ENCODE data around the gene LHFPL3.
"Not testable (repeated sequence)": the region's sequence is repeated elsewhere in the genome, so short reads cannot be mapped to it uniquely, and the experiment has no call there.

The LHFPL3 gene

DNA sequence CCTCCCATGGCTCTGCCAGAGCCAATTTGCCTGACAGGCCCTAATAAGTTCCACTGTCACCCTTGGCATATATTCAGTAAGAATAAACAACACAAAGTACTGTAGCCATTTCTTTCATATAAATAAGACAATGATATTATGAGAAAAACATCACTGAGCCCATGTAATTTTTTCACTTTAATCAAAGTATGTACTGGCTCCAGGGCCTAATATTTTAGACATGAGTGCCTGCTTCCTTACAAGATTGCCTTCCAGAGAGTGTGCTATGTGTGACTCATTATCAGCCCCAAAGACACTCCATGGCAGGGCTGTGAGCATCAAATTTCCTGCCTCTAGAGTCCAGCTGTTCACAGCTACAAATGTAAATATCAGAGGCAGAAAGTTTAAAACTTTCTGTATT, 297.6 kb downstream of the LHFPL3 start:
- DNase-seq, result no peak

DNA sequence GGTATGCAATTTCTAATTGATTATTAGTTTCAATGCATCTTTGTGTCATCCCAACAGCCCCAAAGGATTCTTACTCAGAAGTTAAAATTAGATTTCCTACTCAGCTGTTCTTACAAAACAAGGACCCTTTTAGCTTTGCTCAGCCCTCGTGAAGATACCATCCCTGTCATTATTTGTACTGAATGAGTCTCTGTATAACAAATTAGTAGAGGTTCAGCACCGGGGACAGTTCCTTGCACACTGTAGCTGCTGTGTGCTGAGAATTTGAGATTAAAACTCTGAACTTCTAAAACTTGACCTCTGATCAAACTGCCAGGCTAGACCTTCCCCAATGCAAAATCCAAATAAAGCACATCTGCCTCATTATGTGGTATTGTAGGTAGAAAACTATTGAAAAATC, 299.1 kb downstream of the LHFPL3 start:
- no peak for DNase-seq

DNA sequence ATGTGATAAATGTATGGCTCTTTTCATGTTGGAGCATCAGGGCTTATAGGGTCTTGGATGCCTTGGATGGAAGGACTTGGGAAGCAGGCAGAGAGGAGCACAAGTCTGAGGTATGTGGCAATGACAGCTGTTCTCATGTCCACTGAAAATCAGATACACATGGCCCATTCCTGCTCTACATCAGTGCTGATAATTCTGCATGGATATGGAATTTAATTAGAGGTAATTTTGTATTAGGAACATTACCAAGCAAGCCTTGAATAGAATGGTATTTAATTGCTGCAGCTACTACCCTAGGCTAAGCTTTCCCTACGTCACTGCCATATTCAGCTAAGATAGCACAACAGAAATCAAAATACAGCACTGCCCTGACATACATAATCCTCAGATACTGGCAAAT, 299.6 kb downstream of the LHFPL3 start:
- no peak for DNase-seq

DNA sequence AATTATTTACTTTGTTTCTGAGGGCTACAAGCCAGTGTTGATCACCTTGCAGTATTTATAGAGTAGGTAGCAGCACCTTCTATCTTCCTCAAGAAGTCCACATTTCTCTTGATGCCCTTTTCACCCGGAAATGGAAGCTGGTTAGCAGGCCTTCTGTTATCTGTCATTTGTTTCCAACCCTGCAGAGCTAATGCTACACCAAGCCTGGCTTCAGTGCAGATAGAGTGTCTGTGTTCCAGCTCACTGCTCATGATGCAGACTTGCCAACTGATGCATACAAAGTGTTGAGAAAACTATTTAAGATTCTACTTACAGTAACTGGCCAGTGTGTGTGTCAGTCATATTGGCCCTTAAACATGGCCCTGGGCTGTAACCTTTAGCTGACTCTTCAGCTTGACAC, 301.0 kb downstream of the LHFPL3 start:
- no peak for DNase-seq

DNA sequence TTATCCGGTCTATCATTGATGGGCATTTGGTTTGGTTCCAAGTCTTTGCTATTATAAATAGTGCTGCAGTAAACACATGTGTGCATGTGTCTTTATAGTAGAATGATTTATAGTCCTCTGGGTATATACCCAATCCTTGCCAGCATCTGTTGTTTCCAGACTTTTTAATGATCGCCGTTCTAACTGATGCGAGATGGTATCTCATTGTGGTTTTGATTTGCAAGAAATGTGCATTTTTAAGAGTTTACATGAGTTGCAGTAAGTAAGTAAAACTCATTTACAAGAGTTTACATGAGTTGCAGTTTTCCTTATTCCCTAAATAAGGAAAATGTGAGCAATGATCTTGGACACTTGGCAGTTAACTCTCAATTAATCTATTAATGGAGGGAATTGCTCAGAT, 312.1 kb downstream of the LHFPL3 start:
- no peak for DNase-seq

DNA sequence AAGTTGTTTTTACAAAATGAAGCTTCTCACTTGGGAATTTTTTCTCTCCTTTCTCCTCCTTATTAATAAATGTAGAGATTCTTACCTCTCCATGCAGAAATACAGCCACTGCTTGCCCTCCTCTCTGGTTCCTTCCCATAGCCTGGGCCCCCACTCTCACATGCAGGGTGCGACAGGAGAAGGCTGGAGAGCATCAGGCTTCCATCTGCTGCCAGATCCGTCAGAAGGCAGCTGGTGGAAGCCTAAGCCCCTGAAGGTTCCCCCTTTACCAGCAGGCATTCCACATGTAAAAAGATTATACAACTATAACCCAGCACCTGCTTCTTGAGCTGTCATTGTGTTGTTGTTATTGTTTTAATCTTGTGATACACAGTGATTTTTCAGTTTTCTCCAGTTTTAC, 314.2 kb downstream of the LHFPL3 start:
- DNase-seq, result no peak

DNA sequence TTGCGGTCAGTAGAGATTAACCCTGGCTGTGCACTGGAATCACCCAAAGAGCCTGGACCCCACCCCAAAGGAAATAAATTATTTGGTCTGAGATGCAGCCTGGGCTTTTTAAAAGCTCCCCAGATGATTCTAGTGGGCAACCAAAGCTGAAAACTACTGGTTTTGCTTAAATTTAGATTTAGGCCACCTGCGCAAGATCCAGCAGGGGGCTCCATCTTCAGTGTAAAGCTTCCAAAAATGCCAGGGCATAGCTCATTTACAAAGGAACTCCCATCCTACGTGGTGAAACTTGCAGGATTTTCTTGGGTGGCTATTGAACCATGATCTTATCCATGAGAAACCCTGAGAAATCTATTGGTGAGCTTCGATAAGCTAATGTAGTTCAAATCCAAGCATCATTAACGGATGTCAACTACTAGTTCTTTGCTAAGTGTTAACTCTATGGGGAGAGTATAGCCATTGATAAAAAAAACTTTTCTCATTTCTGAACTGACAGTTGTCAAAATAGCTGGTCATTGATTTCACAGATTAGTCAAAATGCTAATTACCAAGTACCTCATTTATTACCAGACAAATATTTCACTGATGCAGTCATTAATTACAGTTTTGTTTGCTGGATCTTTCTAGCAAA, 315.3 kb downstream of the LHFPL3 start:
- DNase-seq, result no peak

DNA sequence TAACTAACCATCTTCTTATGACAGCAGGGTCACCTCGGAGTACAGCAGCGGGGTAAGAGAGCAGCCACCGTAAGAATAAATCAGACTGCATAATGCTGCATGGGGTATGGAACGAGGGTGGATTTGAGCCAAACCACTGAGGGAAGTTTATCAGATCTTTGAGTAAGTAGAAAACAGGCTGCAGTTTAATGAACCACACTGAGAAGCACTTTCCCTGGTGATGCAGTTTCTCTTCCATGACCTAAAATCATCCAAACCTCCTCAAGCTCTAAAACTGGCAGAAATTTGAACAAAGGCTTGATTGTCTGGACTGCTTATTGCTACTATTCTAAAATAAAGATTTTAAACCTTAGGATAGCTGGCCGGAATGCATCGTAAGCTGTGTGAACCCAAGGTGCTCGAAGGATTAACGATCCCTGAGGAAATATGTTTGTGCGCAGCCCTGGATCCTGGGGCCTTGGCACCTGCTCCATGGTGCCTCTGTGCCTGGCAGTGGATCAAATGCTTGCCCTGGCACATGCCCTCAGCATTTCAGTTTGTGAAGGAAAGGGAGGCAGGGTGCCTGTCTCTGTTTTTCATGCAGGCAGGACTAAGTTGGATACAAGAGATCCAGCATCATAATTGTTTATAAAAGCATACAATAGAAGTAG, 322.7 kb downstream of the LHFPL3 start:
- DNase-seq, result no peak

DNA sequence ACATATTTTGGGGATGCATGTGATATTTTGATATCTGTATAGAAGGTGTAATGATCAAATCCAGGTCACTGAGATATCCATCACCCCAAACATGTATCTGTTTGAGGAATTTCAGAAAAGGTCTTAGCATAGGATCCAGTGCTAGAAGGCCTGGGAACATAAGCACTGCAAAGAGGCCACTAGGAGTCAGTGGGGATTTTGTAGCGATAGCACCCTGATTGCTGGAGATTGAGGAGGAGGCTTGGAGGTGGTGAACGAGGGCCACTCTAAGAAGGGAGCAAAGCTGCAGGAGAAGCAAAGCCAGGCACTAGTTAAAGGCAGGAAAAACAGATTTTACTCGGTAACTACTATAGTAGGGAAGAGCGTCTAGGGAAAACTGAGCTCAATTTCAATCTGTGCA, 324.0 kb downstream of the LHFPL3 start:
- DNase-seq, result no peak

DNA sequence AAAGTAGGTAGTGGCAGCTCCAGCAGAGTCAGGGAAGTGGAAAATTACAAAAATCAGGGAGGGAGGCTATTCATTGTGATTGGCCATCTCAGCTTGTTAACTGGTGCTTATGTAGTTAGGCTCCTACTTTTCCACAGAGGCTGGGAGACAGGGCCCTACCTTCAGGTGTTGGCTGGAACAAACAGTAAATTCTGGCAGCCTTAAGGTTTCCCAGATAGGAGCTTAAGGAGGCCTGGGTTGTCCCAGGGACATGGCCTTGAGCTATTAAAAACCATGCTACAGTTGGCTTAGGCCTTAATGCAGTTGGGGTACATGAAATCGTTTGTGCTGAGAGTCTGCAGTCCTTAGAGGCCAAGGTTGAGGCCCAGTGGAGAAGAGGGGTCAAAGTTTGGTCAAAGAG, 324.5 kb downstream of the LHFPL3 start:
- DNase-seq, result no peak

DNA sequence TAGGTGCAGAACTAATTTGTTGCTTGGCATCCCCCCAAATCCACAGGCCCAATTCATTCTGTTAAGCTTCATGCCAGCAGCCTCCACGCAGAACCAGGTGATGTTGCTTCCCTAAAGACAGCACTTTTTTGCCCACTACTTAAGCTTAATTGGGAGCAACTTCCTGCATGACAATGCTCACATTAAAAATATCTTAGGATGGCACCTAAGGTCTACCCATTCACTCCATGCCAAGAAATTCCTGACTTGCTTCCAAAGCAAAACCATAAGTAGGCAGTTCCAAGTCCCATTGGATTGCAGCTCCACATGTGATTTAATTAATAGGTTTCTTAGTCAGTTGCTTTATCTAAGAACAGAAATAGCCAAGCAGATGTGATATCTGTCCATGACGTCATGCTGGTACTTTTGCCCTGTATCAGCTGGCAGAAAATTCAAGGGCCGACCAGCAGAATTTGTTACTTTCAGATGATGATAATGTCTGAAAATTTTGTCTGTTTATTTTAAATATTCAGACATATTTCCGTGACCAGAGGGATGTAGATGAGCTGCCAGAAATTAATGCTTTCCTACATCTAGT, 325.5 kb downstream of the LHFPL3 start:
- no peak for DNase-seq

DNA sequence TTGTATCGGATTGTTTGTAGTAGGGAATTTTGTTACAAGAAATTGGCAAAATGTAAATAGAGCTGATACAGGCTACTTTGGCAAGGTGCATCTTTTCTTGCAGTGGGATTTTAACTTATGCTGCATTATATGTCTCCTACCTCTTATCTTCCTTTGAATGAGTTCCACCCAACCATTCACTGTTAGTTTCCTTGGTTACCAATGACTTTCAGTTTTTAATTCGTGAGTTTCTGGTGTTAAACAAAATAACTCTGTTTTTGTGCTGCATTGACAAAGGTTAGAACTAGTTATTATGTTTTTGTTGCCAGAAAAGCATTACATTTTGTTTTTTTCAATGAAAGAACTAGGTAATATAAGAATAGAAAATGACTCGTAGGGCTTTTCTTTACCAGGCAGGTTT, 327.2 kb downstream of the LHFPL3 start:
- DNase-seq, result no peak

DNA sequence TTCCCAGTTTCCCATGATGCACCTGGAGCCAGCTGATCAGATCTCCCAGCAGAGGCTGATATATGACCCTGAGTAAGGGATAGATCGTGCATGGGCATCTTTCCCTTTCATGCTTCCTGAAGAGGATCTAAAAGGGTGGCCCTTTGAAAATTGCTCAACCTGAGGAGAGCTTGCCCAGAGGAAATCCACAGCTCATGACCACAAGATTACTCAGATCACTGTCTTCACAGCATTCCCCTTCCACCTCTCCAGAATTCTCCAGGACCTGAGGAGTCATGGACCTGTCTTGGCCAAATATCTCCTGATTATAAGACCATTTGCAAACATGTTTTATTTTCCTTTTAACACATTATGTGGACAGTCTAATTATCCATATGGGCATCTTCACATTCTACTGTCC, 328.1 kb downstream of the LHFPL3 start:
- DNase-seq, result no peak

DNA sequence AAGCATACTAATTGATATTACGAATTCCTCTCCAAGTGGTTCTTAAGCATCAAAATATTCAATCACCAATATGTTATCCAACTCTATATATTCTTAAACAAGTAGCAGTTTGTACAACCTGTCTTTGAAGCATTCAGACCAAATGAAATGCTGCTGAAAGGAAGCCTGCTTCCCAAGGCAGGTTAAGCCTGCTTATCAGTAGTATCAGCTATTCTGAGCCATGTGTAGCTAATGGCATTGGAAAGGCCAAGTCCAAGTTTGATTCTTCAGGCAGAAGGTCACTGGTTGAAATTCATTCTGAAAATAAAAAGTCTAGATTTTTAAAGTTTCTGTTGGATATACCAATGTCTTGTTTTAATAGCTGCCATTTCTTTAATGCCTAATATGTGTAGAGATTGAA, 328.7 kb downstream of the LHFPL3 start:
- DNase-seq, result no peak

DNA sequence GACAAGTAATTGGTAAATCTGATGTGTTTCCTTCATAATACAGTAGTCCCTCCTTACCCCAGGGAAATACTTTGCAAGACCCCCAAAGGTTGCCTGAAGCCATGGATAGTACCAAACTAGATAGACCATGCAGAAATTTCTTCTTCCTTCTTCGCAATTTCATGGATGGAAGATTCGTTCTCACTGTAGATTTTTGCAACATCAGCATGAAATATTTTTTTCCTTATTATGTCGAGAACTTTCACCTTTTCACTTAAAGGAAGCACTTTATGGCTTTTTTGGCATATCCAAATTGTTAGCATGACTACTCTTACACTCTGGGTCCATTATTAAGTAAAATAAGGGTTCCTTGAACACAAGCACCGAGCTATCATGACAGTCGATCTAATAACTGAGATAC, 333.2 kb downstream of the LHFPL3 start:
- no peak for DNase-seq

DNA sequence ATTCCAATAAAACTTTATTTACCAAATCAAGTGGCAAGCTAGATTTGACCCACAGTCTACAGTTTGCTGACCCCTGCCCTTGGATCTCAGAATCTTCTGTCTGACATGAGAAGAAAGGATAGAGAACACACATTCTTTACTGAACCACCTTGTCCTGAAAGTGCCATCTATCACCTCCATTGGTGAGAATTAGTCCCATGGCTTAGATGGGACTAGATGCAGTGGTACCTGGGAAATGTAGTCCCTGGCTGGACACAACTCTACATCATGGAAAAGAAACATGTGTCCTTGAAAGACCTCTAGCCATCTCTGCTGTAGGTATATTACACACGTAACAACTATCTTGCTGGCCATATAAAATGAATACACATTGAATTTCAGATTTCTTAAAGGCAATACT, 336.2 kb downstream of the LHFPL3 start:
- DNase-seq, result no peak

DNA sequence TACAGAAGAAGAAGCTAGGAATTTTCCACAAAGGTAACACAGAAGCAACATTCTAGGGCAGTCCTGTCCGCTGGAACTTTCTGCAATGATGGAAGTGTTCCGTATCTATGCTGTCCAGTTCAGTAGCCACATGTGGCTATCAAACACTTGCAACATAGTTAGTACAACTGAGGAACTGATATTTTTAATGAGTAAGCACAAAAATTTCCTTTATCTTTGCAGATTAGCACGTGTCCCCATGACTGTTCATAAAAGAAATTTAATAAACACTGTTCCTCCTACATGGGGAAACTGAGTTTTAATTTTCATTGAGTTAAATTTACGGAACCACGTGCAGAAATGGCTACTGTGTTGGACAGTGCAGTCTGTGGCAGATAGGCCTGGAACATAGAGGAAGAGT, 349.2 kb downstream of the LHFPL3 start:
- DNase-seq, result no peak

DNA sequence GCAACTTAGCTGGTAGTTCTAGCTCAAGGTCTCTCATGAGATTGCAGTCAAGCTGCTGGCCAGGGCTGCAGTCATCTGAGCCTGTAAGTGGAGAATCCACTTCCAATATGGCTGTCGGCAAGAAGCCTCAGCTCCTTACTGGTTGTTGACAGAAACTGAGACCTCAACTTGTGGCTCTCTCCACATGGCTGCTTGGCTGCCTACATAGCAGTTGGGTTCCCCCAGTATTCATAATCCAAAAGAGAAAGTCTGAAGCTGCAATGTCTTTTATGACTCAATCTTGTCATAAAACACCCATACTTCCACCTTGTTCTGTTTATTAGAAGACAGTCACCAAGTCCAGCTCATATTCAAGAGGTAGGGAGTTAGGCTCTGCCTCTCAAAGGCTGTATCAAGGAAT, 350.7 kb downstream of the LHFPL3 start:
- no peak for DNase-seq

DNA sequence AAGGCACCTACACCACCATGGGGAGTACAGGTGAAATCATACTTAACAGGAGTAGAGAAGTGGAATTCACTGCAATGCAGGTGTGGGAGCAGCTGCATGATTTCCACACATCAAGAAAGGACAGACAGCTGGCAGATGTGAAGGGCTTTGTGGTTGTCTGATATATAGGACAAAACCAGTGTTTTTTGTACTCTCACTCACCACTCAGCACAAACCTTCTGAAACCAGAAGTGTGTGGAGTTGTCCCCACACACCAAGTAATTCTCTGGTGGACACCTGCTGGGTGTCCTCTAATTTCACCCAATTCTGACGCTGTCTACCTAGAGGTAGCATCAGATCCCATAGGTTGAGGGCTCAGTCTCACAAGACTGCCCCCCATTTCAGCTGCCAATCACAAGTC, 357.9 kb downstream of the LHFPL3 start:
- no peak for DNase-seq

DNA sequence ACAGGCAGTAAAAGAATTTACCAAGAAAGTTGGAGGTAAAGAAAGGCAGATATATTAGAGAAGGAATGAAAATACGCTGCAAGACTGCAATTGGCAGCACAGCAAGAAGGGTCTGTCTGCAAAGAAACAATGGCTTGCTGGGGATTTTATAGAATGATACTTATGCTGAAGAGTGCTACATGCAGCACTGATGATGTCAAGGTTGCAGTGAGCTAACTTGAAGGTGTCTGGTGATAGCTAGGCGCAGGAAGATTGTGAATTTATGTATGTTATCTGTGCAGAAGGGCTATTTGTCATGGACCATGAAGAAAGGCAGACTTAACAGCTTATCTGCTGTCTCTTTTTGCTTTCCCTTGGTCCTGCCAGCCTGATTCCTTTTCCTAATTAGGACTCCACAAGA, 366.3 kb downstream of the LHFPL3 start:
- no peak for DNase-seq

DNA sequence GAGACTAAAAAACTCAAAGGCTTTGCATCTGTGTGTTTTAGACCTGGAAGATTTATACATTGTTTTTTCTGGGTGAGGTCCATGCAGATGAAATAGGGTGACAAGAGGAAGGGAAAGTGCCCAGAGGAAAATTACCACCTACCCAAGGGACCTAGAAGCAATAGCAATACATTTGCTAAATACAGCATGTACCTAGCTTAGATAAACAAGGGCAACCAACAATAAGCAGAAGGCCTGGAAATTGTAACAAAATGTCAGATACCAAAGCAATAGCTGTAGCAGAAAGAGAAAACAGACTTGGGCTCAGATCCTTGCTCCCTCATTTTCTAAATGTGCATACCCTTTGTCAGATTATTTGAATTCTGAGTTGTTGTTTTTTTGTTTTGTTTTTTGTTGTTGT, 367.2 kb downstream of the LHFPL3 start:
- DNase-seq, result no peak

DNA sequence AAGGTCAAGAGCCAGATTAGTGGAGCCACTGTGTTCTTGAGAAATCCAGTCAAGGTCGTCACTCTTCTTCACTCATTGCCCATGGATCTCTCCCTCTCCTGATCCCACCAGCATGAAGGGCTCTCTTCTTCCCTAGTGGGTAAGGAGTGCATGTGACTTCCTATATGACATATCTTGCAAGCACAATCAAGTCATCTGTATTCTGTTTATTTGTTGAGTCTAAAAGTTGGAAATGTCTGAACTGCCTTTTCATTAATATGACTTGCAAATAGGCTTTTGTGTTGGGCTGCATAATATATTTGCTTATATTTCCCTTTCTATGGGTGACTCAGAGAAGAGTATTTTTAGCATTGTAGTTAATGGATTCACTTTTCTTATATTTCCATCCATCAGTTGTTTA, 371.9 kb downstream of the LHFPL3 start:
- DNase-seq, result no peak

DNA sequence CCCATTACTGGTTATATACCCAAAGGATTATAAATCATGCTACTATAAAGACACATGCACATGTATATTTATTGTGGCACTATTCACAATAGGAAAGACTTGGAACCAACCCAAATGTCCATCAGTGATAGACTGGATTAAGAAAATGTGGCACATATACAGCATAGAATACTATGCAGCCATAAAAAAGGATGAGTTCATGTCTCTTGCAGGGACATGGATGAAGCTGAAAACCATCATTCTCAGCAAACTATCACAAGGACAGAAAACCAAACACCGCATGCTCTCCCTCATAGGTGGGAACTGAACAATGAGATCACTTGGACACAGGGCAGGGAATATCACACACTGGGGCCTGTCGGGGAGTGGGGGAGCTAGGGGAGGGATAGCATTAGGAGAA, 392.6 kb downstream of the LHFPL3 start:
- not testable (repeated sequence) for DNase-seq

DNA sequence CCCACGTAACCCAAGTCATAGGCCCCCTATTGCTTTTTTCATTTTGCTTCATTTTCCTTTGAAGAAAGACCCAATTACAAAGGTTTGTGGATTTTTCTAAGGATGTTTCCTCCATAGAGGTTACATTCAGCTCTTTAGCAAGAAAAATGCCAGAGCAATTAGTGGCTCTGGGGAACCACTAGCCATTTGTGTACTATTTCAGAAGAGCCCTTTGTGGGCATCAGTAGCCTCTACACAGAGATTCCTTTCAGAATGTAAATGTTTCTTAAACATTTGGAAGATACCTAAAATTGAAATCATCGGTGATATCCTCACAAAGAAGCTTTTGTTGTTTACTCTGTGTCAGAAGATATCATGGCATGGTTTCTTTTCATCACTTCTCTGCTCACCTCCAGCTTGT, 394.6 kb downstream of the LHFPL3 start:
- no peak for DNase-seq

DNA sequence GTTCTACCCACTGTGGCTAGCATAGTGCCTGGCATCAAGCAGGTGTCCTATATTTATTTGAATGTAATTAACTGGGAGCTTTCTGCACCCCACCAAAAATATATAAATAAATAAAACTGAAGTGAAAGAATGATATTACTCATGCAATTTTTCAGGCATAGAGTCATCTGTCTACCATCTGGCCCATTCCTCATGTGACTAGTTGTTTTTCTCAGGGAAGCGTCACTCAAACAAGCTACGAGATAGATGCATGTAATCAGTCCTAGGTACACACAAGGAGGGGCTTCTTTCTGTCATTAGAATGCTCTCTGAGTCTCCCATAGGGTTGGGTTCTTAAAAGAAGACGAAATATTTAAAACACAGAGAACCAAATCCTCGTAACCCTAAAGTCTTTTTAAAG, 430.1 kb downstream of the LHFPL3 start:
- no peak for DNase-seq

Measured in bone marrow (tissue), 2 donors.